Neuron (in vitro differentiated cells): Measurements from ENCODE around the gene ZNHIT2.
"Not testable (repeated sequence)": the region's sequence is repeated elsewhere in the genome, so short reads cannot be mapped to it uniquely, and the experiment has no call there.

ENCODE experiments used
- H2AFZ ChIP-seq: one replicate; pipeline ENCODE4 v1.6.1; 2013; ENCODE audit warnings: low read depth, mild to moderate bottlenecking, inconsistent platforms, low read length, moderate library complexity
- H3K27me3 ChIP-seq: one replicate; pipeline ENCODE4 v1.6.1; 2013; ENCODE audit warnings: low read length; ENCODE audit not compliant: insufficient read depth
- H3K36me3 ChIP-seq: one replicate; pipeline ENCODE4 v1.6.1; 2013; ENCODE audit warnings: low read length; ENCODE audit not compliant: insufficient read depth
- H3K4me1 ChIP-seq: one replicate; pipeline ENCODE4 v1.6.1; 2013; ENCODE audit warnings: low read length; ENCODE audit not compliant: insufficient read depth
- H3K4me3 ChIP-seq: 2 replicates; pipeline ENCODE4 v1.5.1; 2013; ENCODE audit warnings: mild to moderate bottlenecking, low read length, moderate library complexity
- H3K9me3 ChIP-seq: one replicate; pipeline ENCODE4 v1.6.1; 2013; ENCODE audit warnings: low read length

ZNHIT2 gene

DNA sequence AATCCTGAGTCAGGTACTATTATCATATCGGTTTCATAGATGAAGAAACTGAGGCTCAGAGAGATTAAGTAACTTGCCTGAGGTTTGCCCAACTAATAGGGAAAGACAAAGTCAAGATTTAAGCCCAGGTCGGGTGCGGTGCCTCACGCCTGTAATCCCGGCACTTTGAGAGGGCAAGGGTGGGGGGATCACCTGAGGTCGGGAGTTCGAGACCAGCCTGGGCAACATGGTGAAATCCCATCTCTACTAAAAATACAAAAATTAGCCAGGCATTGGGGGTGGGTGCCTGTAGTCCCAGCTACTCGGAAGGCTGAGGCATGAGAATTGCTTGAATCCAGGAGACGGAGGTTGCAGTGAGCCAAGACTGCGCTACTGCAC lies 32.6 kb upstream of the ZNHIT2 start:
- H3K9me3 ChIP-seq, H3K4me3 ChIP-seq, H3K36me3 ChIP-seq, H3K4me1 ChIP-seq, H3K27me3 ChIP-seq, H2AFZ ChIP-seq: not testable (repeated sequence)

DNA sequence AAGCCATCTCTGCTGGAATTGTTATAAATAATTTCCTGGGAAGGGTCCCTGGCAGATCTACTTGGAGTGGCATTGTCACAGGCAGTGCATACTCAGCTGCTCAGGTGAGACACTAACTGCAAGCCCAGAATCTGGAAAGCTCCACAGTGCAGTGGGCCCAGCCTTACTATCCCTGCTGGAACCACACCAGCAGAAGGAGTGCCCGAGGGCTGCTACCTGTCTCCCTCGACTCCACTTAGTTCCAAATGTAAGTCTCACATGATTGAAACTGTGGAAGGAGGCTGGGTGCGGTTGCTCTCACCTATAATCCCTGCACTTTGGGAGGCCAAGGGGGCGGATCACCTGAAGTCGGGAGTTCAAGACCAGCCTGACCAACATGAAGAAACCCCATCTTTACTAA lies 31.2 kb upstream of the ZNHIT2 start:
- Histone ChIP-seq H3K36me3 (no peaks in the 10 kb centered on the region), H3K4me3 (no peak overlapping the region), H3K27me3 (peaks cover 2% of the 10 kb centered on the region), H2AFZ (no peak overlapping the region), H3K4me1 (peaks cover 8% of the 10 kb centered on the region), H3K9me3 (peaks cover 2% of the 10 kb centered on the region)

DNA sequence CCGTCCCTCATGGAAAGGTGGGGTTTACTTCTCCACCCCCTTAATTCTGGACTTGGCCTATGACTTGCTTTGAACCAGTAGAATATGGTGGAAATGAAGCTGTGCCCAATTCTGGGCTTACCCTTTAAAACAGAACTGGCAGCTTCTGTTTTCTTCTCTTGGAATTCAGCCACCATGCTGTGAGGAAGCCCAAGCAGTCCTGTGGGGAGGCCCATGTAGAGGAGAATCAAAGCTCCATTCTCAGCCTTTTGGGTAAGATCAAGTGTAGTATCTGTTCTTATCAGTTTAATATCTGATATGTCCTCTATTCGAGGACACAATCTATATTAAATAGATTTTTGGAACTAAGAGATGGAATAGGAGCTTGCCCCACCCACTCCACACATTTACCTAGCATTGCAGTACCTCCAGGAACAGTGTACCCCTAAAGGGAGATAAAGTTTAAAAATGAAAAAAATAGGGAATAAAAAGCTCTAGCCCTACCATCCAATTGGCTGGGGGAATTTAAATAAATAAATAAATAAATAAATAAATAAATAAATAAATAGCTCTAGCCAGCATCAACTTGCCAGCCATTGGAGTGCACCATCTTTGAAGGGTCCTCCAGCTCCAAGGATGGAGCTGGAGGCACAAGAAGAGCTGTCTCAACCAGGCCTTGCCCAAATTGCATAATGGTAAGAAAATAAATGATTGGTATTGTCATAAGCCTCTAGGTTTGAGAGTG lies 30.0 kb upstream of the ZNHIT2 start:
- no peaks in the 10 kb centered on the region for H3K36me3 ChIP-seq
- no peak overlapping the region for H2AFZ ChIP-seq
- H3K27me3 ChIP-seq = peaks cover 2% of the 10 kb centered on the region
- H3K4me1 ChIP-seq = peaks cover 8% of the 10 kb centered on the region
- H3K4me3 ChIP-seq = no peak overlapping the region
- peaks cover 2% of the 10 kb centered on the region for H3K9me3 ChIP-seq

DNA sequence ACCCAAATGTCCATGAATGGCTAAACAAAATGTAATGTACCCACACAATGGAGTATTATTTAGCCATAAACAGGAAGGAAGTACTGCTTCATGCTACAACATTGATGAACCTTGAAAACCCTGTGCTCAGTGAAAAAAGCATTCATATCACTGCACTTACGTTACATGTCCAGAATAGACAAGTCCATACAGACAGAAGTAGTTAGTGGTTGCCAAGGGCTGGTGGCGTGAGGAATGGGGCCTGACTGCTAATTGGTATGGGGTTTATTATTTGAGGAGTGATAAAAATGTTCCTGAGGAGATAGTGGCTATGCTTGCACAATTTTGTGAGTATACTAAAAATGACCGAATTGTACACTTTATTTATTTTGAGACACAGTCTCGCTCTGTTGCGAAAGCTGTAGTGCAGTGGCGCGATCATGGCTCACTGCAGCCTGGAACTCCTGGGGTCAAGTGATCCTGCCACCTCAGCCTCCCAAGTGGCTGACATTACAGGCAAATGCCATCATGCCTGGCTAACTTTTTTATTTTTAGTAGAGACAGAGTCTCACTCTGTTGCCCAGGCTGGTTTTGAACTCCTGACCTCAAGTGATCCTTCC lies 24.5 kb upstream of the ZNHIT2 start:
- H2AFZ ChIP-seq = no peak overlapping the region
- peaks cover 2% of the 10 kb centered on the region for H3K27me3 ChIP-seq
- H3K4me3 ChIP-seq = no peak overlapping the region
- H3K9me3 ChIP-seq = peaks cover 2% of the 10 kb centered on the region
- H3K4me1 ChIP-seq = no peaks in the 10 kb centered on the region
- no peaks in the 10 kb centered on the region for H3K36me3 ChIP-seq

DNA sequence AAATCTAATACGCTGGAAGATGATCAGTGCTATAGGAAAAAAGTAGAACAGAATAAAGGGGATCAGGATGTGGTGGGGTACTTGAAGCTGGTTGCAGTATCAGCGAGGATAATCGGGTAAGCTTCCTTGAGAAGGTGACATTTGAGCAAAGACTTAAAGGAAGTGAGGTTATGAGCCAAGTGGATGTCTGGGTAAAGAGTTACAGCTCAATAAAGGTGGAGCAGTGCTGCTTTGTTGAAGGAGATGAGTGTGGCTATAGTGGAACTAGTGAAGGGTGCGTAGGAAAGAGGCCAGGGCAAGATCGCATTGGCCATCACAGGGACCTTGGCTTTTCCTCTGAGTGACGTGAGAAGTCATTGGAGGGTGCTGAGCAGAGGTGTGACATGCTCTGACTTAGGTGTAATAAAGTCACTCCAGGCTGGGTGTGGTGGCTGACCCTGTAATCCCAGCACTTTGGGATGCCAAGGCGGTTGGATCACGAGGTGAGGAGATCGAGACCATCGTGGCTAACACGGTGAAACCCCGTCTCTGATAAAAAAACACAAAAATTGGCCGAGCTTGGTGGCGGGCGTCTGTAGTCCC lies 19.1 kb upstream of the ZNHIT2 start:
- Histone ChIP-seq H3K4me3 (no peak overlapping the region), H3K27me3 (no peaks in the 10 kb centered on the region), H3K36me3 (peaks cover 12% of the 10 kb centered on the region), H3K4me1 (peaks cover 23% of the 10 kb centered on the region), H3K9me3 (no peaks in the 10 kb centered on the region), H2AFZ (no peak overlapping the region)

DNA sequence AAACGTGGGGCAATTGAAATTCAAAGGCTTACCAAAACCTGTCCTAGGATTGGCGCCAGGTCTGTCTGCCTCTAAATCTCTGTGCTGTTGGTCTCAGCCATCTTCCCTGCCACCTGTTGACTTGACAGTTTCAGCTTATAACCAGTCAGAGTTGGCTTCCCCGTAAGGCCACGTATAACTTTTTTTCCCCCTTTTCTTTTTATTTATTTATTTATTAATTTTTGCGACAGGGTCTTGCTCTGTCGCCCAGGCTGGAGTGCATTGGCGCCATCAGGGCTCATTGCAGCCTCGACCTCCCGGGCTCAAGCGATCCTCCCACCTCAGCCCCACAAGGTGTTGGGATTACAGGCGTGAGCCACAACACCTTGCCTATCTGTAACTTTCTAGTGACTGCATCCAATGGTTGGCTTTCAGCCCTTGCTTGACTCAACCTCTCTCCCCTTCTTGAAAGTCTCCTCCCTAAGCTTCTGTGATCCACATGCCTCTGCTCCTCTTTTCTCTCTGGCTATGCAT lies 18.2 kb upstream of the ZNHIT2 start:
- Histone ChIP-seq H3K9me3 (no peaks in the 10 kb centered on the region), H3K4me1 (peaks cover 23% of the 10 kb centered on the region), H3K27me3 (no peaks in the 10 kb centered on the region), H3K36me3 (peaks cover 22% of the 10 kb centered on the region), H2AFZ (peak overlapping the region; percentile 44), H3K4me3 (peak overlapping the region; percentile 83)

DNA sequence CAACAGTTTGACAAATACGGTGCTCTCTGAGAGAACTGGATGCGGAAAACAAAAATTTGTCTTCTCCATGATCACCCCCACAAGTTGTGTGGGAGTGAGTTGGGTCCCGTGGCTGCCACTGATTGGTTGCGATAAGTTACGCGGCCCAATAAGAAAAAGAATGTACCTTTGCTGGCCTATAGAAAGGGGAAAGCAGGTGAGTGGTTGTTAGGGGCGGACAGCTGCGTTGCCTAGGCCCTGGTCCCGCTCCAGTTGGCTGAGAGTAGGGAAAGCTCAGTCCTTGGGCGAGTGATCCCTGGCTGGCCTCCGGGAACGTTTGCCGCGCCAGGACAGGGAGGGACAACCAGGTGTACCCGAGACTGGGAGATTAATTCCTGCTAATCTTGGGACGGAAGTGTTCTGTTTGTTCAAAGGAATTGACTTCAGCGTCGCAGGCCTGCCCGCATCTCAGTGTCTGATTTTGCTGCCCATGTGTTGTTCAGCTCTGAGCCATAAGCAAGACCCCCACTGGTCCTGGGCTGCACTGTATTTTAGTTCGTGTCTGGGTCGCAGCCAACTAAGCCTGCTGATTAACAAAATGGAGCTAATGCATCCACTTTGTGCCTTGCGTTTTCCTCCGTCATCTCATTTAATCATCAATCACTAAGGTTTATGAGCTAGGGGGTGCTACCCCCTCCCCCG lies 17.6 kb upstream of the ZNHIT2 start:
- peaks cover 25% of the 10 kb centered on the region for H3K36me3 ChIP-seq
- no peaks in the 10 kb centered on the region for H3K27me3 ChIP-seq
- H3K4me1 ChIP-seq = peaks cover 23% of the 10 kb centered on the region
- H2AFZ ChIP-seq = peak overlapping the region; percentile 44
- H3K9me3 ChIP-seq = no peaks in the 10 kb centered on the region
- H3K4me3 ChIP-seq = peak overlapping the region; percentile 83

DNA sequence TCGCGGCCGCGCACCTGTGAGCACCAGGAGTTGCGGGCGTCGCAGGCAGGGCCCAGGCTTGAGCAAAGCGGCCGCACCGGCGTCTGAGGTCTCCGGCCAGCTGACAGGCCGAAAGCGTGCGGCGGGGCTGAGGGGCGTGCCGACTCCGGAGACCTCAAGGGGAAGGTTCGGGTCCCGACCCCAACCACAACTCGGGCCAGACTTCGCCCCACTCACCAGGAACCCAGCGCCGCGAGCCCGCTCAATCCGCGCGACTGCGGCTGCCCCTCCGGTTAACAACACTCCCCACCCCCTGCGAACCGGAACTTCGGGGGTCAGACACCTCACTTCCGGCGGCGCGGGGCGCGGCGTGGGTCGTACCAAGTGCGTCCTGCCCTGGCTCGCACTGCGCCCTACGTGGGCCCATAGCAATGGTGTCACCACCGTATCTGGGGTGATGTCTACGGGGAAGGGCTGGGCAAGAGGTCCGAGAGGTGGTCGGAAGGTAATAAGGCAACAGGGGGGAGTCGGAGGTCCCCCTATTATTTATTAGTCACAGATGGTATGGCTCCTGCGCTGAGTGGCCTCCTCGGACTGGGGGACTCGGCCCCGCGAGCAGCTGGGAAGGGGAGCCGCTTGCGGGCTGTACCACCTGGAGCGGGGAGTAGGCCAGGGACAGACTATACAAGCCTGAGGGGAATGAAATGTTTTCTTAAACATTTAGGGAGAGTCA lies 16.9 kb upstream of the ZNHIT2 start, which contains the start of gene SYVN1:
SYVN1 (minus strand) TSS at position 280 of the 712 bp plus-strand sequence. CDS start 918 bp downstream, outside the sequence.
- Histone ChIP-seq H3K36me3 (peaks cover 32% of the 10 kb centered on the region), H3K27me3 (no peaks in the 10 kb centered on the region), H3K4me1 (peaks cover 23% of the 10 kb centered on the region), H3K9me3 (no peaks in the 10 kb centered on the region), H3K4me3 (peak within 1 kb of the TSS; percentile 83), H2AFZ (peak within 1 kb of the TSS; percentile 44)

DNA sequence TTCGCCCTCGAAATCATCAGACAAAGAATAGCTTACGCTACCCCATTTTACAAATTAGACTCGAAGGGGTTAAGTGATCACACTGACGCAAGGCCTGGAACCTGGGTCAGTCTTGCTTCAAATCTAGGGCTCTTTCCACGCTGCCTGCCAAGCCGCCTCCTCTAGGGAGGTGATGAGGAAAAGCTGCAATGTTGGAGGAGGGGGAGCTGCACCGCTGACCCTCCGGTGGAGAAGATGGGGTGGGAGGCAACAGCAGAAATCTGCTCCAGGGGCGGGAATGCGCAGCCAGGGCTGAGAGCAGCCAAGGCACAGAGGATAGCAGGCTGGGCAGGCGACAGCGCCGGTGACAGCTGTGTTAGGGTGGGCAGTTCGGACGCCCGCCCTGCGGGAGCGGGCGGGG lies 16.2 kb upstream of the ZNHIT2 start:
- peak overlapping the region; percentile 83 for H3K4me3 ChIP-seq
- H3K9me3 ChIP-seq = no peaks in the 10 kb centered on the region
- H3K36me3 ChIP-seq = peaks cover 39% of the 10 kb centered on the region
- peaks cover 23% of the 10 kb centered on the region for H3K4me1 ChIP-seq
- H3K27me3 ChIP-seq = no peaks in the 10 kb centered on the region
- no peak overlapping the region for H2AFZ ChIP-seq

DNA sequence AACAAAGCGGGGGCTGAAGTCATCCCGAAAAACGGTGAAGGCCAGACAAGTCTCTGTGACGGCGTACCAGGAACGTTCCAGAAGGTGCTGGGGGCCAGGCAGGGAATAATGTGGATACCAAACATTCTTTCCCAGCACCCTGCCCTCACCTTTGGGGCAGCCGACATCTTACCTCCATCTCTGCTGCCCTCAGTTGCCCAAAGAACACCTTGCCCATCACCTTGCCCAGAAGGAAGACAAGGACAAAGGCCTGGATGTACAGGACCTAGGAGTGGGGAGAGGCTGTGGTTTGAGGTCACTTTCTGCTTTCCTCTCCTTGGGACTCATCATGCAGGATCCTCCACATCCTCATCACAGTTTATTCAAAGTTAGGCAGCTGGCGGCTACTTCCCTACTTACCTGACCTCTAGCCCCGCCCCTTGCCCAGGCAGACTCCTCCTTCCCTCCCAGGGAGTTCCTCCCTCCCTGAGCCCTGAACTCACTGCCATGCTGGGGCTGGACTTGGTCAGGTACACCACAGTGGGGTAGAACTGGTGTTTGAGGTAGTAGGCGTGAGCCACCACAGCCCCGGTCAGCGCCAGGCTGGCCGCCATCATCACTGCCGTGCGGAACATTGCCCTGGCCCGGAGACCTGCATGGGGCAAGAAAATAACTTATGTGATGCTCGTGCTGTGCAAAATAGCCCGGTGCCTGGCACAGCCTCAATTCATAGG lies 15.6 kb upstream of the ZNHIT2 start:
- H3K27me3 ChIP-seq = no peaks in the 10 kb centered on the region
- H3K36me3 ChIP-seq = peaks cover 42% of the 10 kb centered on the region
- H3K9me3 ChIP-seq = no peaks in the 10 kb centered on the region
- H3K4me1 ChIP-seq = peaks cover 23% of the 10 kb centered on the region
- H3K4me3 ChIP-seq = peak overlapping the region; percentile 83
- no peak overlapping the region for H2AFZ ChIP-seq

DNA sequence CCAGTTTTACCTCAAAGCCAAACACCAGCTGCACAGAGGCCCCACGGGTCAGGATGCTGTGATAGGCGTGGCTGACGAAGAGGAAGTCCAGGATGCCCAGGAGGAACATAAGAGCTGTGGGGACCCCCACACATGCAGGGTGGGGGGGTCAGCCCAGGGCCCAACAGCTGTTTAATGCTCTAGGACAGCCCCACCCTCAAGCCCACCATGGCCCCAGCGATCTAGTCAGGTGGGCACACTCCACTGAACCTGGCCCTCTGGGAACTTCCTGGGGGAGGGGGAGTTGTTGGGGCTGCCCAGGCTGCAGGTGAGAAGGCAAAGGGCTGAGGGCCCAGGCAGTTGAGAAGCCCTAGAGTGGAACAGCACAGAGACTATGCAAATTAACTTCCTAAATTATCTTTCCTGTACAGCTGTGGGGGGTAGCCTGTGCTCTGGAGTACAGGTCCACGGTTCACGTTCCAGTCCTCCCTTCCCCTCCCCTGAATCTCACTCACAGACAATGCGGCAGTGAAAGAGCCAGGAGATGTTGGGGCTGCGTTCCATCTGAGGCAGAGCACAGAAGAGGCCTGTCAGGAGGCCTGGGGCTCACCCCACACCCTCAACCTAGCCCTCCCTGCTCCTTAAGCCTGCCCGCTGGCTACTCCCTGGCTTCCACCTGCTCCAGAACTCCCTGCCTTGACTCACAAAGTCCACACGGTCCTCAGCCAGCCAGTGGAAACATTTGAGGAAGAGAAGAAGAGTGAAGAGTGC lies 14.9 kb upstream of the ZNHIT2 start:
- Histone ChIP-seq H3K36me3 (peaks cover 48% of the 10 kb centered on the region), H3K4me3 (peak overlapping the region; percentile 83), H3K9me3 (no peaks in the 10 kb centered on the region), H2AFZ (no peak overlapping the region), H3K27me3 (no peaks in the 10 kb centered on the region), H3K4me1 (peaks cover 23% of the 10 kb centered on the region)

DNA sequence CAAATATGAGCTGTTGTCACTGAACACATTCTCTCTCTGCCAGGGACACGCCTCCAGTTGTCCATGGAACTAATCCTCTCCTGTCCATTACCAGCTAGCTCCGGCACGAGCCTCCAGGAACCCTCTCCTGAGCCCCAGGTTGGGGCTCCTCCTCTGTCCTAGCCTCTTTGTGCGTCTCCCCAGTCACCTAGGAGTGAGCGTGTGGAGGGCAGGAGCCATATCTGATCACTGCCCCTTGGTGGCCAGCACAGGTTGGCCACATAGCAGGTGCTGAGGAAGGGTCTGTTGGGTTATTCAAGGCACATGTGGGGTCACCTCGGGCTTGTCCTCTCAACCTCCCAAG lies 14.4 kb upstream of the ZNHIT2 start:
- no peak overlapping the region for H2AFZ ChIP-seq
- H3K4me1 ChIP-seq = peaks cover 23% of the 10 kb centered on the region
- no peak overlapping the region for H3K4me3 ChIP-seq
- no peaks in the 10 kb centered on the region for H3K27me3 ChIP-seq
- H3K36me3 ChIP-seq = peaks cover 50% of the 10 kb centered on the region
- no peaks in the 10 kb centered on the region for H3K9me3 ChIP-seq
